NCI-H226 (cell line): ENCODE results near the gene TENM4.

Source experiments
- DNase-seq: peaks from one replicate; pipeline ENCODE4 v3.0.0-alpha.2; 2015

TENM4 gene

GRCh38 chr11:79440571-79441460, at the start of gene TENM4:
TSS of gene TENM4 (minus strand) at chr11:79441030. CDS start at chr11:79069944, 371,086 bp downstream.
- DNase-seq: peak; percentile 62

- peak; percentile 39 for DNase-seq
These were observed 47.5 kb upstream of the TENM4 start for GRCh38 chr11:79488286-79488685.

GRCh38 chr11:79487412-79487811, 46.6 kb upstream of the TENM4 start:
- no peak for DNase-seq

GRCh38 chr11:79486242-79486984, 45.6 kb upstream of the TENM4 start:
- no peak for DNase-seq

- DNase-seq: no peak
These were observed 44.9 kb upstream of the TENM4 start for GRCh38 chr11:79485694-79486093.

- no peak for DNase-seq
These were observed 44.0 kb upstream of the TENM4 start for GRCh38 chr11:79484872-79485271.

GRCh38 chr11:79482800-79483199, 42.0 kb upstream of the TENM4 start:
- no peak for DNase-seq

- no peak for DNase-seq
These were observed 41.0 kb upstream of the TENM4 start for GRCh38 chr11:79481795-79482194.

- DNase-seq: no peak
These were observed 40.0 kb upstream of the TENM4 start for GRCh38 chr11:79480864-79481263.

GRCh38 chr11:79472819-79473529, 32.1 kb upstream of the TENM4 start:
- DNase-seq: no peak

GRCh38 chr11:79471071-79471844, 30.4 kb upstream of the TENM4 start:
- DNase-seq: no peak

GRCh38 chr11:79470161-79470560, 29.3 kb upstream of the TENM4 start:
- no peak for DNase-seq

- DNase-seq: no peak
These were observed 26.9 kb upstream of the TENM4 start for GRCh38 chr11:79467761-79468160.

- peak; percentile 74 for DNase-seq
These were observed 25.6 kb upstream of the TENM4 start for GRCh38 chr11:79466411-79466810.

GRCh38 chr11:79465160-79465559, 24.3 kb upstream of the TENM4 start:
- no peak for DNase-seq

GRCh38 chr11:79461666-79462645, 21.1 kb upstream of the TENM4 start:
- no peak for DNase-seq

- DNase-seq: peak; percentile 17
These were observed 20.3 kb upstream of the TENM4 start for GRCh38 chr11:79461144-79461543.

GRCh38 chr11:79458709-79459108, 17.9 kb upstream of the TENM4 start:
- no peak for DNase-seq

- no peak for DNase-seq
These were observed 15.7 kb upstream of the TENM4 start for GRCh38 chr11:79456501-79456900.

GRCh38 chr11:79453617-79454016, 12.8 kb upstream of the TENM4 start:
- no peak for DNase-seq

GRCh38 chr11:79449040-79449439, 8.2 kb upstream of the TENM4 start:
- DNase-seq: no peak
